Measurements from ENCODE around the gene TCF7L1. TPM values are rescaled to one million over a fixed set of nuclear protein-coding genes. Genes with fewer than 3 reads are reported as not detected.

TCF7L1 gene
- polyA plus RNA-seq, 3 donors = 0.05 to 0.09 TPM; not detected in 1

- WGBS (ENCODE audit: insufficient coverage) = no CpG with 5 or more reads among the region's 2 CpGs
- no peak overlapping the region for H3K27ac Mint-ChIP-seq
- H3K27ac ChIP-seq (ENCODE audit: low read depth in 1 of 2, low read length in 2 of 2) = no peak overlapping the region
- no peak for DNase-seq
- no peaks in the 10 kb centered on the region for H3K4me1 Mint-ChIP-seq
- H4K20me1 ChIP-seq (ENCODE audit: insufficient read depth, low read length) = no peaks in the 10 kb centered on the region
- H3K27me3 Mint-ChIP-seq (ENCODE audit: low read depth in 3 of 3) = peaks cover 2 to 7% (median 5%) of the 10 kb centered on the region in 3 donors
- H2AFZ ChIP-seq (ENCODE audit: insufficient read depth, low read depth, low read length, poor library complexity, severe bottlenecking) = no peak overlapping the region
- H3K36me3 Mint-ChIP-seq = no peaks in the 10 kb centered on the region
- no peaks in the 10 kb centered on the region for H3K79me2 ChIP-seq (ENCODE audit: insufficient read depth, low read length)
- H3K36me3 ChIP-seq (replicated peaks in 1 of 2; ENCODE audit: control insufficient read depth in 1 of 2, insufficient read depth in 2 of 2, low read length in 2 of 2) = no peaks in the 10 kb centered on the region
- no peak overlapping the region for H3K4me2 ChIP-seq (replicated peaks; ENCODE audit: extremely low read depth, low read length, poor library complexity, severe bottlenecking)
- no peak for TF ChIP-seq CTCF (IDR thresholded peaks at IDR 0.05)
- H3K27me3 ChIP-seq (ENCODE audit: control insufficient read depth in 2 of 2, insufficient read depth in 2 of 2, low read length in 2 of 2) = no peaks in the 10 kb centered on the region
- no peaks in the 10 kb centered on the region for H3K9me3 ChIP-seq (replicated peaks in 1 of 2; ENCODE audit: control insufficient read depth in 1 of 2, insufficient read depth in 1 of 2, low read length in 2 of 2)
- intact Hi-C loops (cut with micrococcal nuclease) = no loop called here
- no peak overlapping the region for H3K4me3 ChIP-seq (replicated peaks in 1 of 3; ENCODE audit: low read depth in 2 of 3, low read length in 3 of 3)
- H3K4me3 Mint-ChIP-seq = no peak overlapping the region
- no peak overlapping the region for H3K9ac ChIP-seq (ENCODE audit: insufficient read depth, low read length, poor library complexity, severe bottlenecking)
- H3K9me3 Mint-ChIP-seq = peaks cover 0 to 4% (median 0%) of the 10 kb centered on the region in 7 donors
- no peaks in the 10 kb centered on the region for H3K4me1 ChIP-seq (ENCODE audit: control insufficient read depth in 1 of 2, insufficient read depth in 2 of 2, low read length in 2 of 2)
Measured at GRCh38 chr2:85191157-85191556, 58.0 kb downstream of the TCF7L1 start.

- no peak overlapping the region for H3K4me3 Mint-ChIP-seq
- intact Hi-C loops (cut with micrococcal nuclease) = no loop called here
- WGBS (ENCODE audit: insufficient coverage) = 88% methylated on average over 7 of the region's 8 CpGs
Measured at GRCh38 chr2:85194780-85195480, 61.7 kb downstream of the TCF7L1 start.

More at GRCh38 chr2:85194780-85195480, 61.7 kb downstream of the TCF7L1 start:
- no peaks in the 10 kb centered on the region for H3K79me2 ChIP-seq (ENCODE audit: insufficient read depth, low read length)
- no peak for DNase-seq
- no peak overlapping the region for H3K4me2 ChIP-seq (replicated peaks; ENCODE audit: extremely low read depth, low read length, poor library complexity, severe bottlenecking)
- no peaks in the 10 kb centered on the region for H3K4me1 ChIP-seq (ENCODE audit: control insufficient read depth in 1 of 2, insufficient read depth in 2 of 2, low read length in 2 of 2)
- Mint-ChIP-seq H3K27me3 (ENCODE audit: low read depth in 3 of 3) (peaks cover 0 to 11% (median 5%) of the 10 kb centered on the region in 3 donors), H3K4me1 (no peaks in the 10 kb centered on the region), H3K27ac (no peak overlapping the region), H3K9me3 (peaks cover 0 to 1% (median 0%) of the 10 kb centered on the region in 7 donors), H3K36me3 (no peaks in the 10 kb centered on the region)
- no peaks in the 10 kb centered on the region for H3K9me3 ChIP-seq (replicated peaks in 1 of 2; ENCODE audit: control insufficient read depth in 1 of 2, insufficient read depth in 1 of 2, low read length in 2 of 2)
- no peak overlapping the region for H3K9ac ChIP-seq (ENCODE audit: insufficient read depth, low read length, poor library complexity, severe bottlenecking)
- no peak for TF ChIP-seq CTCF (IDR thresholded peaks at IDR 0.05)
- no peak overlapping the region for H2AFZ ChIP-seq (ENCODE audit: insufficient read depth, low read depth, low read length, poor library complexity, severe bottlenecking)
- no peak overlapping the region for H3K4me3 ChIP-seq (replicated peaks in 1 of 3; ENCODE audit: low read depth in 2 of 3, low read length in 3 of 3)
- no peaks in the 10 kb centered on the region for H4K20me1 ChIP-seq (ENCODE audit: insufficient read depth, low read length)
- H3K36me3 ChIP-seq (replicated peaks in 1 of 2; ENCODE audit: control insufficient read depth in 1 of 2, insufficient read depth in 2 of 2, low read length in 2 of 2) = no peaks in the 10 kb centered on the region
- H3K27ac ChIP-seq (ENCODE audit: low read depth in 1 of 2, low read length in 2 of 2) = no peak overlapping the region
- no peaks in the 10 kb centered on the region for H3K27me3 ChIP-seq (ENCODE audit: control insufficient read depth in 2 of 2, insufficient read depth in 2 of 2, low read length in 2 of 2)

Measured in CD14-positive monocyte (primary cell).